ENCODE measurements around the gene MRC2.

Gene MRC2

GRCh38 chr17:62674363-62674739 is 46.9 kb downstream of the MRC2 start:
- TF ChIP-seq EGR1 (IDR thresholded peaks at IDR 0.05) = no peak
- no peak for TF ChIP-seq YY1 (IDR thresholded peaks at IDR 0.05; ENCODE audit: low read depth)
- TF ChIP-seq ZBTB7A (IDR thresholded peaks at IDR 0.05; ENCODE audit: low read depth) = no peak
- no peak for TF ChIP-seq CREB1 (IDR thresholded peaks at IDR 0.05; ENCODE audit: low read depth)
- TF ChIP-seq CEBPB (IDR thresholded peaks at IDR 0.05) = no peak
- TF ChIP-seq EP300 (IDR thresholded peaks at IDR 0.05; ENCODE audit: borderline replicate concordance) = no peak
- no peak for TF ChIP-seq TEAD4 (IDR thresholded peaks at IDR 0.05)
- TF ChIP-seq RAD21 (IDR thresholded peaks at IDR 0.05; ENCODE audit: low read depth) = no peak
- TF ChIP-seq FOXM1 (IDR thresholded peaks at IDR 0.05; ENCODE audit: borderline replicate concordance, low read depth) = no peak
- no peak for TF ChIP-seq TAF1 (IDR thresholded peaks at IDR 0.05; ENCODE audit: low read depth)
- no peak for TF ChIP-seq TCF12 (IDR thresholded peaks at IDR 0.05; ENCODE audit: low read depth)
- TF ChIP-seq MAX (IDR thresholded peaks at IDR 0.05) = no peak
- TF ChIP-seq REST (IDR thresholded peaks at IDR 0.05; ENCODE audit: low read depth) = no peak
- TF ChIP-seq, protein P1, sequence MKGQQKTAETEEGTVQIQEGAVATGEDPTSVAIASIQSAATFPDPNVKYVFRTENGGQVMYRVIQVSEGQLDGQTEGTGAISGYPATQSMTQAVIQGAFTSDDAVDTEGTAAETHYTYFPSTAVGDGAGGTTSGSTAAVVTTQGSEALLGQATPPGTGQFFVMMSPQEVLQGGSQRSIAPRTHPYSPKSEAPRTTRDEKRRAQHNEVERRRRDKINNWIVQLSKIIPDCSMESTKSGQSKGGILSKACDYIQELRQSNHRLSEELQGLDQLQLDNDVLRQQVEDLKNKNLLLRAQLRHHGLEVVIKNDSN (IDR thresholded peaks at IDR 0.05) = no peak
- no peak for TF ChIP-seq NFIC (IDR thresholded peaks at IDR 0.05)

GRCh38 chr17:62674841-62675240 is 47.4 kb downstream of the MRC2 start:
- TF ChIP-seq REST (IDR thresholded peaks at IDR 0.05; ENCODE audit: low read depth) = no peak
- no peak for TF ChIP-seq ZBTB7A (IDR thresholded peaks at IDR 0.05; ENCODE audit: low read depth)
- no peak for TF ChIP-seq CREB1 (IDR thresholded peaks at IDR 0.05; ENCODE audit: low read depth)
- no peak for TF ChIP-seq NFIC (IDR thresholded peaks at IDR 0.05)
- no peak for TF ChIP-seq EP300 (IDR thresholded peaks at IDR 0.05; ENCODE audit: borderline replicate concordance)
- TF ChIP-seq MAX (IDR thresholded peaks at IDR 0.05) = no peak
- TF ChIP-seq YY1 (IDR thresholded peaks at IDR 0.05; ENCODE audit: low read depth) = no peak
- TF ChIP-seq, protein P1 (IDR thresholded peaks at IDR 0.05) = no peak
- TF ChIP-seq EGR1 (IDR thresholded peaks at IDR 0.05) = no peak
- no peak for TF ChIP-seq TAF1 (IDR thresholded peaks at IDR 0.05; ENCODE audit: low read depth)
- no peak for TF ChIP-seq FOXM1 (IDR thresholded peaks at IDR 0.05; ENCODE audit: borderline replicate concordance, low read depth)
- no peak for TF ChIP-seq TCF12 (IDR thresholded peaks at IDR 0.05; ENCODE audit: low read depth)

- no peak for TF ChIP-seq FOXM1 (IDR thresholded peaks at IDR 0.05; ENCODE audit: borderline replicate concordance, low read depth)
- TF ChIP-seq YY1 (IDR thresholded peaks at IDR 0.05; ENCODE audit: low read depth) = no peak
- no peak for TF ChIP-seq TEAD4 (IDR thresholded peaks at IDR 0.05)
Observed at GRCh38 chr17:62675260-62675659, 47.8 kb downstream of the MRC2 start.

DNA sequence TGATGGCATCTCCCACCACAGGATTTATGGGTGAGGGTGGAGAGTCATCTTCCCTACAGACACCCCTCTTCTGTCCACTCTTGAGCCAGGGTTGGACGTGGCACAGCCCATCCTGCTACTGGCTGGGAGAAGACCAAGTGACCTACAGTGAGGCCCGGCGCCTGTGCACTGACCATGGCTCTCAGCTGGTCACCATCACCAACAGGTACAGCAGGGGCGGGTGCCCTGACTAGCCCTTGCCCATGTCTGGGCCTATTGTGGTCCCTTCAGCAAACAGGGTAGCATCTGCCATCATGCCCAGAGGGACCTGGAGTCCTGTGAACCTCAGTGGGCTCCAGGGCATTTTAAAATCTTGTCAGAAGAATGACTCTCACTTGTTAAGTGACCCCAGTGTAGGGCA is 48.2 kb downstream of the MRC2 start:
- no peak for TF ChIP-seq YY1 (IDR thresholded peaks at IDR 0.05; ENCODE audit: low read depth)
- TF ChIP-seq ZBTB7A (IDR thresholded peaks at IDR 0.05; ENCODE audit: low read depth) = no peak
- no peak for TF ChIP-seq TEAD4 (IDR thresholded peaks at IDR 0.05)
- no peak for TF ChIP-seq TAF1 (IDR thresholded peaks at IDR 0.05; ENCODE audit: low read depth)
- no peak for TF ChIP-seq TCF12 (IDR thresholded peaks at IDR 0.05; ENCODE audit: low read depth)
- TF ChIP-seq EGR1 (IDR thresholded peaks at IDR 0.05) = no peak
- TF ChIP-seq MAX (IDR thresholded peaks at IDR 0.05) = no peak
- TF ChIP-seq FOXM1 (IDR thresholded peaks at IDR 0.05; ENCODE audit: borderline replicate concordance, low read depth) = no peak
- no peak for TF ChIP-seq EP300 (IDR thresholded peaks at IDR 0.05; ENCODE audit: borderline replicate concordance)
- no peak for TF ChIP-seq NFIC (IDR thresholded peaks at IDR 0.05)
- TF ChIP-seq REST (IDR thresholded peaks at IDR 0.05; ENCODE audit: low read depth) = no peak
- TF ChIP-seq CREB1 (IDR thresholded peaks at IDR 0.05; ENCODE audit: low read depth) = no peak
